NCI-H146 treated with DMSO at 0.1 percent for 48 hours (cell line): ENCODE data around the gene SLC7A6OS.
A peak's percentile ranks its signal among the peaks of the same experiment; 100 is the strongest.

Source experiments
- DNase-seq: peaks from one replicate; lab custom pipeline; 2025; ENCODE audit not compliant: unreplicated experiment; lab: John Stamatoyannopoulos, UW

The SLC7A6OS gene

DNA sequence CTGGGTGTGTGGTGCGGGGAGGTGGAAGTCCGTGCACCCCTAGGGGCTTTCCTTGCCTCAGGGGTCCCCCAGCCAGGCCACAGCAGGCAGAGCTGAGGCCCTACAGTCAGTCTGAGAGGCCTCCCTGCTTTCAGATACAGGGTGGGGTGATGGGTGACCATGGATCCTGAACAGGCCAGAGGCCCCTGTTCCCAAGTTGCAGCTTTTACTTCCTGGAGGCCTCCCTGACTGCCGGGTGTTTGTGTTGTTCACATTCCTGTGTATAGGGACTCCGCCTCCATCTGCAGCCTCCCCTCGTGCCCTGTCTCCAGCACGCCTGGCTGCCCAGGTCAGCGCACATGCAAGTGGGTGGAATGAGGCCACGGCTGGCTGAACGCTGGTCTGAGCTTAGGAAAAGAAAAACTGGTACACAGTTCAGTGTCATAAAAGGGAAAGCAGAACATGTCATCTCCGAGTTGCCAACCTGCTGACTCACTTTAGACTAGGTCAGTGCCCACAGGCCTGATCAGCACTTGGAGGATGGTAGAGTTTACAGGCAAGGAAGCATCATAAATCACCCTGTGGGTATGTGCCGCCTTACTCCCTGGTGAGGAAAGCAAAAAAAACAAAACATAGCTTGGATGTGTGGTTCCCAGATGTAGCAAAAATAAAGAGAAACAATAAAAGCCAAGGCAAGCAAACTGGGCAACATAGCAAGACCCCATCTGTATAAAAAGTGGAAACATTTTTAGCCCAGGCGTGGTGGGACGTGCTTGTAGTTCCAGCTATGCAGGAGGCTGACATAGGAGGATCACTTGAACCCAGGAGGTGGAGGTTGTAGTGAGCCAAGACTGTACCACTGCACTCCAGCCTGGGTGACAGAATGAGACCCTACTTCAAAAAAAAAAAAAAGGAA, 52.6 kb downstream of the SLC7A6OS start:
- no peak for DNase-seq

DNA sequence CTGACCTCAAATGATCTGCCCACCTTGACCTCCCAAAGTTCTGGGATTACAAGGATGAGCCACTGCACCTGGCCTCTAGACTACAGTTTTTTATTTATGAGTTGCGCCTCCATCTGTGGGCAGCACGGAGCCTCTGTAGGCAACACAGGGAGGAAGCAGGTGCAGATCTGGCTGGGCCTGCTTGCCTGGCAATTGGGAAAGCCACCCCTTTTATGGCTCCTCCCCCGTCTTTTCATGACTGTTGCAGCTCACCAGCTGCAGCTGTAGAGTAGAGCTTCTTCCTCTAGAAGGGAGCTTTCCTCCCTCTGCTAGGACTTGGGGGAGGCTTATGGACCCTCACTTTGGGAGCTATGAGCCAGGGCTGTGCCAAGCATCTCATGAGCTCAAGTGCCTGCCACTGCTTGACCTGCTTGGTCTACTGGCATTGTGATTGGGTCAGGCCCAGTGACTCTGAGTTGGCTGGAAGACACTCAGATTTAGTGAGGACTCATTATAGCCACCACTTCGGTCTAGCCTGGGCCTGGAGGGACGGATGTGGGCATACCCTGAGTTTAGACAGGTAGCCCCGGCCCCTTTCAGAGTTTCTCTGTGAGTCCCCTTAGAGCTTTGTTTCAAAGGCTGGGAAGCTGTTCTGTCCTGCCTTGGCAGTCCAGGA, 53.4 kb downstream of the SLC7A6OS start:
- DNase-seq = peak; percentile 35

DNA sequence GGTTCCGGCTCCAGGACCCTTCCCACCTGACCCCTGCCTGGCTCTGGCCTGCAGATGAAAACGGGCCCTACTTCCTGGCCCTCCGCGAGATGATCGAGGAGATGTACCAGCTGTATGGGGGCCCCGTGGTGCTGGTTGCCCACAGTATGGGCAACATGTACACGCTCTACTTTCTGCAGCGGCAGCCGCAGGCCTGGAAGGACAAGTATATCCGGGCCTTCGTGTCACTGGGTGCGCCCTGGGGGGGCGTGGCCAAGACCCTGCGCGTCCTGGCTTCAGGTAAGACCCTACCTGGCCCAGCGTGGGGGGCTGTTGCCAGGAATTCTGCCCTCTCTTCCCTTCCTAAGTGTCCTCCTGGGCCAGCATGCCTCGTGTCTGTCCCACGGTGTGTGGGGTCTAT, 55.0 kb downstream of the SLC7A6OS start:
- DNase-seq = no peak

DNA sequence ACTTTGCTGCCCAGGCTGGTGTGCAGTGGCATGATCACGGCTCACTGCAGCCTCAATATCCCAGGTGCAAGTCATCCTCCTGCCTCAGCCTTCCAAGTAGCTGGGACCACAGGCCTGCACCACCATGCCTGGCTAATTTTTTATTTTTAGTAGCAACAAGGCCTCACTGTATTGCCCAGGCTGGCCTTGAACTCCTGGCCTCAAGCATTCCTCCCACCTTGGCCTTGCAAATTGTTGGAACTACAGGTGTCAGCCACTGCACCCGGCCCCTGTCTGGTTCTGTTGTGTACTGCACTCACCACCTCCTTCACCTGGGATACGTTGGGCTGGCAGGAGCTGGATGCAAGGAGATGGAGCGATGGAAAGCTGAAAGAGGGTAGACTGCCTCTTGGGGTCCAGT, 57.0 kb downstream of the SLC7A6OS start:
- no peak for DNase-seq

DNA sequence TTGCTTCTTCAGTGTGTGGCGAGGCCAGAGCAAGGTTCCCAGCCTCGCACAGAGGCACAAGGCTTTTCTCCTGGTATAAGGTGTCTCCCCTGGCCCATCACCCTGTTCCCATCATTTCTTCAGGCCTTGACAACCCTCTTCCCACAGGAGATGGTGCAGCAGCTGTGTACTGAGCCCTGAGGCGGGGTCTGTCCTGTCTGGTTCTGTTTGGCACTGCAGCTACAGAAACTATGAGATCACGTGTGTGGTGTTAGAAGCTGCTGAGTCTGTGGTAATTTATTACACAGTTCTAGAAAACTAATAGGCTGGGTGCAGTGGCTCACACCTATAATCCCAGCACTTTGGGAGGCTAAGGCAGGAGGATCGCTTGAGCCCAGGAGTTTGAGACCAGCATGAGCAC, 58.4 kb downstream of the SLC7A6OS start:
- DNase-seq = no peak

DNA sequence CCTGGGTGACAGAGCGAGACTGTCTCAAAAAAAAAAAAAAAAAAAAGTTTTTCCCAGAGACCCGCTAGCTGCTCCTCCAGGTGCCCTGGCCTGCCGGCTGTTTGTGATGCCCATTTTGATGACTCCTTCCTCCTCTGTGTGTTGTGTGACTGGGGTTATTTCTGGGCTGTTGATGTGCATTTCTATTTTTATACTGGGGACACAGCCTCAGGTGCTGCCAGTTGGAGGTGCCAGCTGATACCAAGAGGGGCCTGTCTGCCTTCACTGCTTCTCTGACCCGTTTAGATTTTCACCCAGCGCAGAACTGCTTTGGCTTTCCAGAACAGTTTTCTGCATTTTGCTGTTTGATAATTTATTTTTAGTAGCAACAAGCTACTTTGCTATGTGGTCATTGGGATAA, 58.9 kb downstream of the SLC7A6OS start:
- no peak for DNase-seq

DNA sequence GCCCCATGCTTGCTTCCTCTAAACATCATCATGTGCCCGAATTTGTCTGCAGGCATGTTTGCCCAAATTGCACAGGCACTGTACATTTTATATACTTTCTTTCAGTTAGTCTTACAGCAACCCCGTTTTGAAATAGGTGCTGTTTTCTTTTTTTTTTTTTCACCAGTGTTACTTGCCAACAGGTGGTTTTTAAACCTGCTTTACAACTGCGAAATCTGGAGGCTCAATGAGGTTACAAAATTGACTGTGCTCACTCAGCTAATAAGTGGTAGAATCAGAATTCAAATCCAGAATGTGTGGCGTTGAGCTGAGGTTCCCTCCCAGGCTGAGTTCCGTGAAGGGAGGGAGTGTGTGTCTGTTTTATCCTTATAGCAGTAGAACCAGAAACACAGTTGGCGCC, 59.8 kb downstream of the SLC7A6OS start:
- DNase-seq = no peak

DNA sequence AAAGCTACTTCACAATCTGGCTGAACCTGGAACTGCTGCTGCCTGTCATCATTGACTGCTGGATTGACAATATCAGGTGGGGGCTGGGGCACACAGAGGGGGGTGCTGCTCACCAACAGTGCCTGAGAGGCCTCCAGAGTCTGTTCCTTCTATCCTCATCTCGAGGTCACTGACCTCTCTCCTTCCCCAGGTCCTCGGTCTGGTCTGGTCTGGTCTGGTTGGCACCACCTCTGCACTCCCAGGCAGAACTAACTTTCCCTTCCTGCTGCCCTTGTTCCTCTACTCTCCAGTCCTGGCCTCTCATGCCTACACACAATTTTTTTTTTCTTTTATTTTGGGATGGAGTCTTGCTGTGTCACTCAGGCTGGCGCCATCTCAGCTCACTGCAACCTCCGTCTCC, 61.4 kb downstream of the SLC7A6OS start:
- DNase-seq = no peak
